Adrenal gland (tissue), 19 donors: Measurements from ENCODE around the gene OR14C36. TPM values are rescaled to one million over a fixed set of nuclear protein-coding genes. Genes with fewer than 3 reads are reported as not detected.
"Not testable (repeated sequence)": the region's sequence is repeated elsewhere in the genome, so short reads cannot be mapped to it uniquely, and the experiment has no call there.

Experiments used
- DNase-seq, 7 donors: peaks; one replicate each; pipeline ENCODE4 v3.0.0-alpha.2; 2019 to 2020
- H3K27ac ChIP-seq, 5 donors: fragments of 200-600 bp; sonication (generic) in 4 of 5; 1 replicate in 3 of 5; 2 replicates in 2 of 5; pipeline versions ENCODE4 v1.5.1 to v1.8.0; 2016 to 2020; ENCODE audit warnings: mild to moderate bottlenecking in 1 of 5
- H3K27me3 ChIP-seq: fragments of 200-600 bp; 2 replicates; pipeline ENCODE4 v1.8.0; 2021
- H3K36me3 ChIP-seq, 2 donors: fragments of 200-600 bp; replicated peaks in 1 of 2; 1 replicate in 1 of 2; 2 replicates in 1 of 2; pipeline versions ENCODE4 v1.5.1 to v1.8.0; 2018 to 2022
- H3K4me1 ChIP-seq, 2 donors: fragments of 200-600 bp; replicated peaks in 1 of 2; 1 replicate in 1 of 2; 2 replicates in 1 of 2; pipeline versions ENCODE4 v1.5.1 to v1.8.0; 2018 to 2021
- H3K4me3 ChIP-seq, 4 donors: fragments of 200-600 bp; sonication (generic) in 3 of 4; one replicate each; pipeline ENCODE4 v1.5.1; 2016 to 2018
- H3K9me3 ChIP-seq, 3 donors: fragments of 200-600 bp; sonication (generic) in 1 of 3; replicated peaks in 1 of 3; 1 replicate in 2 of 3; 2 replicates in 1 of 3; pipeline versions ENCODE4 v1.5.1 to v1.8.0; 2016 to 2021
- CTCF ChIP-seq, 6 experiments: fragments of 450-650 bp in 4 of 6; fragments of 200-600 bp in 2 of 6; sonication (generic) in 1 of 6; IDR thresholded peaks; 1 replicate in 5 of 6; 2 replicates in 1 of 6; pipeline versions ENCODE4 v1.5.1 to v1.8.0; 2016 to 2021; ENCODE audit warnings: antibody characterized with exemption in 6 of 6, mild to moderate bottlenecking in 2 of 6, moderate library complexity in 1 of 6
- POLR2A ChIP-seq, 2 donors: fragments of 450-650 bp; IDR thresholded peaks; one replicate each; pipeline ENCODE4 v1.6.1; 2017; ENCODE audit warnings: antibody characterized with exemption in 2 of 2, mild to moderate bottlenecking in 2 of 2, moderate library complexity in 1 of 2
- WGBS, 4 donors: extraction: QIAGEN DNeasy Blood & Tissue Kit in 2 of 4; methylation state at CpG; one replicate each; pipeline versions ENCODE4 v1.1.5 to v1.1.7; 2013 to 2017; 5-methylcytosine and 5-hydroxymethylcytosine counted together
- intact Hi-C, 2 donors: fragments of 100-400 bp; cut with DNase I; formaldehyde crosslinking; loops; one replicate each; pipeline versions ENCODE4 v1.14.1 to v1.15.0; 2022 to 2023
- long read RNA-seq, 10 donors: library from polyadenylated mRNA in 3 of 10; unstranded in 2 of 10; stranded (forward) in 1 of 10; transcript quantifications; one replicate each; pipeline ENCODE4 v2.0.0 and lab custom pipeline, GENCODE V29; 2021 to 2026
- polyA plus RNA-seq, 3 donors: library from polyadenylated mRNA; stranded (reverse); fragments of 200-250 nt in 2 of 3; fragments of 350-450 nt in 1 of 3; fragmentation: Illumina TruSeq in 1 of 3; extraction: RNeasy Lipid Tissue Mini Kit (QIAGEN cat#74804) in 1 of 3; gene quantifications; one replicate each; pipeline ENCODE4 v1.2.3, GENCODE V29; 2013 to 2014
- total RNA-seq, 9 donors: library from RNA; depleted of rRNA in 4 of 9; stranded (reverse); fragments of >200 nt in 4 of 9; fragments of 120-200 nt in 1 of 9; fragmentation: NEBNext Ultra II Directional in 1 of 9; extraction: Animal tissue kit (Norgen Biotek cat#: 25700) in 1 of 9; gene quantifications; one replicate each; pipeline versions ENCODE4 v1.1.0 to v1.2.4, GENCODE V29; 2013 to 2023
- donor health status: healthy with polysubstance abuse.
- donor health status: Bipolar disorder and iron deficiency.
- donor health status: DM: yes; HTN: yes; CAD: no.
- donor health status: DM: no; HTN: no; CAD: no.
- donor health status: DM: no; HTN: no; CAD: no.
- donor health status: DM: yes; HTN: yes; CAD: no.

Gene OR14C36
- total RNA-seq (not detected), polyA plus RNA-seq (not detected)
- long read RNA-seq, donor 1: 0 reads
- long read RNA-seq, donor 2: 0 reads
- long read RNA-seq, donor 3: 0 reads
- long read RNA-seq, donor 4: 0 reads
- long read RNA-seq, donor 5: 0 reads
- long read RNA-seq, donor 6: 0 reads
- long read RNA-seq, donor 7: 0 reads
- long read RNA-seq, donor 8: 0 reads
- long read RNA-seq, donor 9: 0 reads
- long read RNA-seq, donor 10: 0 reads

- Histone ChIP-seq H3K27ac (no peak within 1 kb of the TSS), H3K27me3 (no peaks in the 10 kb centered on the region), H3K4me3 (no peak within 1 kb of the TSS), H3K36me3 (no peaks in the 10 kb centered on the region), H3K4me1 (no peaks in the 10 kb centered on the region), H3K9me3 (no peaks in the 10 kb centered on the region)
- intact Hi-C loops: no loop called here
- TF ChIP-seq CTCF (IDR thresholded peaks at IDR 0.05) (no peak), POLR2A (IDR thresholded peaks at IDR 0.05) (no peak)
- WGBS, 4 donors: 62 to 70% (median 66%) methylated on average over 4 of the region's 4 CpGs
- no peak for DNase-seq
Observed at GRCh38 chr1:248348475-248348874, at the start of gene OR14C36. Gene OR14C36 (plus strand): TSS chr1:248348775. CDS start chr1:248348775, 0 bp downstream.

- intact Hi-C loops: no loop called here
- no peaks in the 10 kb centered on the region for H3K27me3 ChIP-seq
- no peaks in the 10 kb centered on the region for H3K4me1 ChIP-seq
- no peak within 1 kb of the TSS for H3K27ac ChIP-seq
- no peaks in the 10 kb centered on the region for H3K36me3 ChIP-seq
- no peaks in the 10 kb centered on the region for H3K9me3 ChIP-seq
- no peak for TF ChIP-seq CTCF (IDR thresholded peaks at IDR 0.05)
- no peak for DNase-seq
- H3K4me3 ChIP-seq: no peak within 1 kb of the TSS
- WGBS, 4 donors: 55 to 80% (median 72%) methylated on average over 1 of the region's 1 CpG
Observed at GRCh38 chr1:248303324-248303723, 45.3 kb upstream of the OR14C36 start, which contains the start of gene OR2T12. Gene OR2T12 (minus strand): TSS chr1:248303424. CDS start chr1:248295578, 7,846 bp downstream.

GRCh38 chr1:248305672-248306071 lies 42.9 kb upstream of the OR14C36 start:
- DNase-seq, H3K27ac ChIP-seq, H3K27me3 ChIP-seq, H3K36me3 ChIP-seq, H3K9me3 ChIP-seq, H3K4me3 ChIP-seq, intact Hi-C loops, H3K4me1 ChIP-seq: not testable (repeated sequence)
- 68 to 72% (median 70%) methylated on average over 7 to 9 of the region's 9 CpGs for WGBS, 4 donors

GRCh38 chr1:248306103-248306502 lies 42.5 kb upstream of the OR14C36 start:
- H3K9me3 ChIP-seq: no peaks in the 10 kb centered on the region
- no peaks in the 10 kb centered on the region for H3K27me3 ChIP-seq
- no peak for TF ChIP-seq POLR2A (IDR thresholded peaks at IDR 0.05)
- no peak for TF ChIP-seq CTCF (IDR thresholded peaks at IDR 0.05)
- no peak overlapping the region for H3K4me3 ChIP-seq
- H3K4me1 ChIP-seq: no peaks in the 10 kb centered on the region
- DNase-seq: no peak
- H3K36me3 ChIP-seq: no peaks in the 10 kb centered on the region
- WGBS, 4 donors: 79 to 86% (median 83%) methylated on average over 19 of the region's 19 CpGs
- H3K27ac ChIP-seq: no peak overlapping the region
- intact Hi-C loops: no loop called here

GRCh38 chr1:248306740-248307139 lies 41.8 kb upstream of the OR14C36 start:
- H3K27ac ChIP-seq, H3K9me3 ChIP-seq, DNase-seq, H3K36me3 ChIP-seq, H3K4me3 ChIP-seq, H3K4me1 ChIP-seq, H3K27me3 ChIP-seq, intact Hi-C loops: not testable (repeated sequence)
- WGBS, 4 donors: 68 to 86% (median 81%) methylated on average over 10 to 15 of the region's 15 CpGs
